Right lobe of liver (tissue), 6 donors: ENCODE results near the gene PPP1R7. TPM values are rescaled to one million over a fixed set of nuclear protein-coding genes. Genes with fewer than 3 reads are reported as not detected.

Source experiments
- ATAC-seq, 4 donors: fragments of 200-7000 bp; cut with Tn5 transposase; one replicate each; pipeline ENCODE4 v1.9.1; 2020; ENCODE audit warnings: mild to moderate bottlenecking in 4 of 4, moderate library complexity in 4 of 4
- DNase-seq, 3 donors: peaks; one replicate each; pipeline ENCODE4 v3.0.0-alpha.2; 2020
- H3K27ac ChIP-seq, 3 donors: fragments of 200-600 bp; one replicate each; pipeline ENCODE4 v1.8.0; 2022
- H3K27me3 ChIP-seq, 2 donors: fragments of 200-600 bp; one replicate each; pipeline ENCODE4 v1.8.0; 2022
- H3K36me3 ChIP-seq, 4 donors: fragments of 200-600 bp; sonication (generic) in 1 of 4; one replicate each; pipeline versions ENCODE4 v1.5.1 to v1.8.0; 2017 to 2022; ENCODE audit warnings: control low read depth in 1 of 4
- H3K4me1 ChIP-seq, 4 donors: fragments of 200-600 bp; sonication (generic) in 1 of 4; one replicate each; pipeline versions ENCODE4 v1.5.1 to v1.8.0; 2017 to 2022; ENCODE audit warnings: control low read depth in 1 of 4
- H3K4me3 ChIP-seq, 3 donors: fragments of 200-600 bp; one replicate each; pipeline ENCODE4 v1.8.0; 2022
- H3K9me3 ChIP-seq, 4 donors: fragments of 200-600 bp; sonication (generic) in 1 of 4; one replicate each; pipeline versions ENCODE4 v1.5.1 to v1.8.0; 2017 to 2022; ENCODE audit warnings: control low read depth in 1 of 4
- CTCF ChIP-seq, 4 donors: fragments of 200-600 bp in 3 of 4; fragments of 450-650 bp in 1 of 4; IDR thresholded peaks; one replicate each; pipeline versions ENCODE4 v1.5.1 to v1.8.0; 2016 to 2022; ENCODE audit warnings: antibody characterized with exemption in 4 of 4, mild to moderate bottlenecking in 2 of 4
- POLR2A ChIP-seq: fragments of 450-650 bp; IDR thresholded peaks from one replicate; pipeline ENCODE4 v1.6.1; 2017; ENCODE audit warnings: antibody characterized with exemption, mild to moderate bottlenecking
- WGBS: methylation state at CpG from one replicate; pipeline ENCODE4 v1.1.6; 2018; ENCODE audit warnings: low coverage, low lambda C conversion rate; ENCODE audit not compliant: insufficient coverage; ENCODE audit errors: missing lambda C conversion rate; 5-methylcytosine and 5-hydroxymethylcytosine counted together
- intact Hi-C, 2 donors: fragments of 100-400 bp; cut with DNase I; formaldehyde crosslinking; loops; one replicate each; pipeline versions ENCODE4 v1.11.2 to v1.14.1; 2022
- total RNA-seq, 6 experiments: library from RNA; depleted of rRNA in 2 of 6; stranded (reverse); fragments of >200 nt in 2 of 6; fragmentation: NEBNext Ultra II Directional in 3 of 6; extraction: Animal tissue kit (Norgen Biotek cat#: 25700) in 3 of 6; gene quantifications; one replicate each; pipeline versions ENCODE4 v1.1.0 to v1.2.4, GENCODE V29; 2016 to 2023
- donor health status: DM: no; HTN: yes; CAD: no.
- donor health status: DM: no; HTN: no; CAD: no.
- donor health status: DM: no; HTN: no; CAD: no.
- donor health status: DM: no; HTN: yes; CAD: no.
- donor health status: DM: no; HTN: yes; CAD: no.

PPP1R7 gene
- total RNA-seq, 6 experiments from 2014 or later, result 27.8 to 35.7 (median 29.5) TPM

GRCh38 chr2:241142593-241142992 lies 7.7 kb upstream of the PPP1R7 start:
- TF ChIP-seq CTCF (IDR thresholded peaks at IDR 0.05), result no peak
- TF ChIP-seq POLR2A, result no peak
- Histone ChIP-seq H3K4me3 (no peak overlapping the region), H3K4me1 (no peaks in the 10 kb centered on the region), H3K27me3 (no peaks in the 10 kb centered on the region), H3K27ac (no peak overlapping the region), H3K36me3 (no peaks in the 10 kb centered on the region), H3K9me3 (no peaks in the 10 kb centered on the region)
- 85% methylated on average over 5 of the region's 9 CpGs for WGBS
- ATAC-seq, result no peak
- no peak for DNase-seq
- intact Hi-C loops, result no loop called here

GRCh38 chr2:241146286-241146685 lies 4.0 kb upstream of the PPP1R7 start:
- WGBS, result 76% methylated on average over 4 of the region's 4 CpGs
- intact Hi-C loops, result no loop called here
- Histone ChIP-seq H3K4me3 (no peak overlapping the region), H3K9me3 (no peaks in the 10 kb centered on the region), H3K36me3 (no peaks in the 10 kb centered on the region), H3K27ac (no peak overlapping the region), H3K4me1 (peaks cover 0 to 14% (median 2%) of the 10 kb centered on the region in 4 donors), H3K27me3 (no peaks in the 10 kb centered on the region)
- TF ChIP-seq POLR2A (no peak), CTCF (IDR thresholded peaks at IDR 0.05) (no peak)
- ATAC-seq, result no peak
- DNase-seq, result no peak

GRCh38 chr2:241147336-241147735 lies 2.9 kb upstream of the PPP1R7 start:
- no peak for TF ChIP-seq CTCF (IDR thresholded peaks at IDR 0.05)
- TF ChIP-seq POLR2A, result no peak
- 94% methylated on average over 1 of the region's 3 CpGs for WGBS
- intact Hi-C loops, result no loop called here

GRCh38 chr2:241148239-241148638 lies 2.0 kb upstream of the PPP1R7 start:
- H3K27ac ChIP-seq, result no peak overlapping the region
- no peak for DNase-seq
- H3K27me3 ChIP-seq, result no peaks in the 10 kb centered on the region
- TF ChIP-seq POLR2A (no peak), CTCF (IDR thresholded peaks at IDR 0.05) (no peak)
- intact Hi-C loops, result no loop called here
- H3K4me3 ChIP-seq, result no peak overlapping the region
- ATAC-seq, result no peak
- 82% methylated on average over 3 of the region's 4 CpGs for WGBS
- peaks cover 0 to 14% (median 2%) of the 10 kb centered on the region in 4 donors for H3K4me1 ChIP-seq
- no peaks in the 10 kb centered on the region for H3K36me3 ChIP-seq
- H3K9me3 ChIP-seq, result no peaks in the 10 kb centered on the region

More at GRCh38 chr2:241147336-241147735, 2.9 kb upstream of the PPP1R7 start:
- no peak overlapping the region for H3K4me3 ChIP-seq
- H3K9me3 ChIP-seq, result no peaks in the 10 kb centered on the region
- no peaks in the 10 kb centered on the region for H3K27me3 ChIP-seq
- H3K27ac ChIP-seq, result no peak overlapping the region
- no peaks in the 10 kb centered on the region for H3K36me3 ChIP-seq
- no peak for ATAC-seq
- no peak for DNase-seq
- H3K4me1 ChIP-seq, result peaks cover 0 to 14% (median 2%) of the 10 kb centered on the region in 4 donors
